ENCODE data around the gene ESRRB. TPM values are rescaled to one million over a fixed set of nuclear protein-coding genes. Genes with fewer than 3 reads are reported as not detected.
A peak's percentile ranks its signal among the peaks of the same experiment; 100 is the strongest.

ESRRB gene
- polyA plus RNA-seq, 1 of the 3 experiments (the other 2 are of a cell fraction): 0.05 TPM

- peaks cover 5 to 22% of the 10 kb centered on the region in 2 experiments; a peak in 2 of 4 replicates for H3K4me1 ChIP-seq (ENCODE audit: control insufficient read depth in 1 of 2, insufficient read depth in 2 of 2, low read depth in 1 of 2, low read length in 1 of 2)
- no peaks in the 10 kb centered on the region for H4K20me1 ChIP-seq (ENCODE audit: insufficient read depth)
- 69% methylated on average over 6 of the region's 8 CpGs for WGBS (ENCODE audit: low lambda C conversion rate)
- CTCF ChIA-PET: interaction anchor here (1.5 to 5.9 kb wide), 5 partner anchors 11 to 146 kb away, joined by 3 to 47 read pairs (median 7); no protein-coding TSS in a partner anchor
- no peaks in the 10 kb centered on the region for H3F3A ChIP-seq (replicated peaks; ENCODE audit: insufficient read depth)
- TF ChIP-seq NFIC (IDR thresholded peaks at IDR 0.05; ENCODE audit: borderline replicate concordance) (no peak), CTCF (IDR thresholded peaks at IDR 0.05) (no peak), TEAD4 (IDR thresholded peaks at IDR 0.05; ENCODE audit: borderline replicate concordance, insufficient read depth) (no peak), MAX (IDR thresholded peaks at IDR 0.05; ENCODE audit: low read depth) (no peak), EZH2phosphoT487 (IDR thresholded peaks at IDR 0.05; ENCODE audit: borderline replicate concordance, low read depth) (no peak), POLR2AphosphoS5 (IDR thresholded peaks at IDR 0.05; ENCODE audit: low read depth, low read length) (no peak), GATA2 (CRISPR knock-in tag; IDR thresholded peaks at IDR 0.05) (no peak), GABPA (IDR thresholded peaks at IDR 0.05; ENCODE audit: low read depth) (no peak), ELF1 (IDR thresholded peaks at IDR 0.05) (no peak), NRF1 (IDR thresholded peaks at IDR 0.05; ENCODE audit: low read depth, low read length) (no peak)
- H3K4me2 ChIP-seq: no peak overlapping the region
- POLR2A ChIA-PET: no interaction called here
- no peaks in the 10 kb centered on the region for H3K36me3 ChIP-seq (replicated peaks in 1 of 2; ENCODE audit: control insufficient read depth in 1 of 2, insufficient read depth in 2 of 2, low read length in 1 of 2)
- no peak for DNase-seq
- no peaks in the 10 kb centered on the region for H3K27me3 ChIP-seq (ENCODE audit: insufficient read depth)
- no peak overlapping the region for H3K27ac ChIP-seq (ENCODE audit: low read depth in 2 of 2, low read length in 1 of 2)
- no peak overlapping the region for H3K4me3 ChIP-seq (ENCODE audit: low read depth in 2 of 2, low read length in 1 of 2)
- no peaks in the 10 kb centered on the region for H3K9me2 ChIP-seq
- no peaks in the 10 kb centered on the region for H3K9me3 ChIP-seq
- H2AFZ ChIP-seq (ENCODE audit: low read depth): no peak overlapping the region
- no peak overlapping the region for H3K9ac ChIP-seq
- H3K79me2 ChIP-seq (ENCODE audit: insufficient read depth): no peaks in the 10 kb centered on the region
Measured at GRCh38 chr14:76499399-76499798, 123.5 kb downstream of the ESRRB start.

GRCh38 chr14:76500011-76500410, 124.1 kb downstream of the ESRRB start:
- DNase-seq: no peak
- POLR2A ChIA-PET: no interaction called here

More at GRCh38 chr14:76500011-76500410, 124.1 kb downstream of the ESRRB start:
- 26% methylated on average over 3 of the region's 6 CpGs for WGBS (ENCODE audit: low lambda C conversion rate)
- H3K79me2 ChIP-seq (ENCODE audit: insufficient read depth): no peaks in the 10 kb centered on the region
- H4K20me1 ChIP-seq (ENCODE audit: insufficient read depth): no peaks in the 10 kb centered on the region
- no peaks in the 10 kb centered on the region for H3K36me3 ChIP-seq (replicated peaks in 1 of 2; ENCODE audit: control insufficient read depth in 1 of 2, insufficient read depth in 2 of 2, low read length in 1 of 2)
- H3K9me2 ChIP-seq: no peaks in the 10 kb centered on the region
- no peaks in the 10 kb centered on the region for H3K27me3 ChIP-seq (ENCODE audit: insufficient read depth)
- H3K4me2 ChIP-seq: no peak overlapping the region
- peak overlapping the region; percentile 62; the same call in 1 of the 2 replicates for H2AFZ ChIP-seq (ENCODE audit: low read depth)
- H3K4me1 ChIP-seq (ENCODE audit: control insufficient read depth in 1 of 2, insufficient read depth in 2 of 2, low read depth in 1 of 2, low read length in 1 of 2): peaks cover 5 to 22% of the 10 kb centered on the region in 2 experiments; a peak in 2 of 4 replicates
- no peak overlapping the region for H3K27ac ChIP-seq (ENCODE audit: low read depth in 2 of 2, low read length in 1 of 2)
- no peaks in the 10 kb centered on the region for H3F3A ChIP-seq (replicated peaks; ENCODE audit: insufficient read depth)
- H3K9ac ChIP-seq: no peak overlapping the region
- H3K9me3 ChIP-seq: no peaks in the 10 kb centered on the region
- TF ChIP-seq TEAD4 (IDR thresholded peaks at IDR 0.05; ENCODE audit: borderline replicate concordance, insufficient read depth) (no peak), FOSL2 (IDR thresholded peaks at IDR 0.05; ENCODE audit: borderline replicate concordance, low read depth) (peak; percentile 19; the same call in 1 of the 2 replicates)
- H3K4me3 ChIP-seq (ENCODE audit: low read depth in 2 of 2, low read length in 1 of 2): no peak overlapping the region
- CTCF ChIA-PET: interaction anchor here (1.8 to 5.9 kb wide), 3 partner anchors 10 to 146 kb away, joined by 7 to 47 read pairs (median 11); no protein-coding TSS in a partner anchor
